Subcutaneous adipose tissue (tissue), 4 donors: Measurements from ENCODE around the gene FAHD2A. TPM values are rescaled to one million over a fixed set of nuclear protein-coding genes. Genes with fewer than 3 reads are reported as not detected.

Source experiments
- total RNA-seq, 4 donors: library from RNA; depleted of rRNA; stranded (reverse); fragments of >200 nt; gene quantifications; one replicate each; pipeline ENCODE4 v1.1.0, GENCODE V29; 2016
- TF ChIP-seq, protein P1 (sequence below): fragments of 450-650 bp; IDR thresholded peaks from one replicate; pipeline ENCODE4 v1.5.1; 2016; ENCODE audit warnings: low read depth, mild to moderate bottlenecking, control low read depth, antibody characterized with exemption, moderate library complexity

The FAHD2A gene
- total RNA-seq, 4 donors from 2014 or later: 17.8 to 56.1 (median 36.1) TPM

DNA sequence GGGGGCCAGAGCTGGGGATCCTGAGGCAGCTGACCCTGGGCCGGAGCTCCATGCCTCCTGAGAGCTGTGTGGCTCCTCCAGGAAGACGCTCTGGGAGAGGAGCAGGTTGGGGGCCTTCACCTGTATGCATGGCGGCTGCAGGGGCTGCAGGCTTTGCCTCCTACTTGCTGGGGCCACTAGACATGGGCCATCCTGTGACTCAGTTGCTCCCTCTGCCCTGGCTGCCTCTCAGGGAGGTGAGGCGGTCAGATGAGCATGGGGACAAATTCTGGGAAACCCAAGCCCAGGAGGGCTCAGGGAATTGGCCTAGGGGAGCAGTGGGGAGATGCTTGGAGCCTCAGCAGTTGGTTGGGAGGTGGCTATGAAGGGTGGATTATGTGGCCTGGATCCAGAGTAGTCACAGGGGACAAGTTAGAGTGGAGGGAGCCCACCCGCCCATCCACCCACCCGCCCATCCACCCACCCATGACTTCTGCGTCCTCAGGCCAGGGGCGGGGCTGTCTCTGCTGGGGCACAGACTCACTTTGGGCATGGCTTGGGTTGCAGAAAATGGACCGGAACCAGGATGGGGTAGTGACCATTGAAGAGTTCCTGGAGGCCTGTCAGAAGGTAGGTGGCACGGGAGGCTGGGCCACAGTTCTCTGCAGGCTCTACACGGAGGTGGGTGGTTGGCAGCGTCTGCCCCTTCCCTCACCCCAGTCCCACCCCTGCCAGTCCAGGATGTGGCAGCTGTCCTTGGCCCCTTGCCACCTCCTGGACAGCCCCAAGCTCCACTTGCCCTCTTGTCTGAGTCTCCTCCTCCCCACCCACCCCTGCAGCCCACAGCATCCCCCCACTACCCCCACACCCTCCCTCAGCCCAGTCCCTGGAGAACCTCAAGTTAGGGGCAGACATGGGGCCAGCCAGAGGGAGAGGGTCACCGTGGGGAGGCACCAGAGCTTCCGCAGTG, 19.5 kb upstream of the FAHD2A start:
- TF ChIP-seq, protein P1, sequence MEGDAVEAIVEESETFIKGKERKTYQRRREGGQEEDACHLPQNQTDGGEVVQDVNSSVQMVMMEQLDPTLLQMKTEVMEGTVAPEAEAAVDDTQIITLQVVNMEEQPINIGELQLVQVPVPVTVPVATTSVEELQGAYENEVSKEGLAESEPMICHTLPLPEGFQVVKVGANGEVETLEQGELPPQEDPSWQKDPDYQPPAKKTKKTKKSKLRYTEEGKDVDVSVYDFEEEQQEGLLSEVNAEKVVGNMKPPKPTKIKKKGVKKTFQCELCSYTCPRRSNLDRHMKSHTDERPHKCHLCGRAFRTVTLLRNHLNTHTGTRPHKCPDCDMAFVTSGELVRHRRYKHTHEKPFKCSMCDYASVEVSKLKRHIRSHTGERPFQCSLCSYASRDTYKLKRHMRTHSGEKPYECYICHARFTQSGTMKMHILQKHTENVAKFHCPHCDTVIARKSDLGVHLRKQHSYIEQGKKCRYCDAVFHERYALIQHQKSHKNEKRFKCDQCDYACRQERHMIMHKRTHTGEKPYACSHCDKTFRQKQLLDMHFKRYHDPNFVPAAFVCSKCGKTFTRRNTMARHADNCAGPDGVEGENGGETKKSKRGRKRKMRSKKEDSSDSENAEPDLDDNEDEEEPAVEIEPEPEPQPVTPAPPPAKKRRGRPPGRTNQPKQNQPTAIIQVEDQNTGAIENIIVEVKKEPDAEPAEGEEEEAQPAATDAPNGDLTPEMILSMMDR: no peak

DNA sequence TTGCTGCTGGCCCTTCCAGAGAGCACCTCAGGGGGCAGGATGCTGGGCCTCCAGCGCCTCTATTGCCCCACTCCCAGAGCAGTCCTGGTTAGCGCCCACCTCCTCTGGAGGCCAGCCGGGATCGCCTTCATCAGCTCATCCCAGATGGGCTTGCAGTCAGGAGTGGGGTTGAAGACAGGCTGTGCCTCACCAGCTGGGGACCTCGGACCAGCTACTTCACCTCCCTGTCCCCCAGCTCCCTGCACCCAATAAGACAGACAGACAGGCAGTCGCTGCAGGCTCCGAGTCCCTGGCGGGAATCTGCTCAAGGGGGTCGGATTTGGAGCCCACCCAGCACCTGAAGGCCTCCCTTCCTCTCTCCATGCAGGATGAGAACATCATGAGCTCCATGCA, 18.9 kb upstream of the FAHD2A start:
- TF ChIP-seq, protein P1: no peak

DNA sequence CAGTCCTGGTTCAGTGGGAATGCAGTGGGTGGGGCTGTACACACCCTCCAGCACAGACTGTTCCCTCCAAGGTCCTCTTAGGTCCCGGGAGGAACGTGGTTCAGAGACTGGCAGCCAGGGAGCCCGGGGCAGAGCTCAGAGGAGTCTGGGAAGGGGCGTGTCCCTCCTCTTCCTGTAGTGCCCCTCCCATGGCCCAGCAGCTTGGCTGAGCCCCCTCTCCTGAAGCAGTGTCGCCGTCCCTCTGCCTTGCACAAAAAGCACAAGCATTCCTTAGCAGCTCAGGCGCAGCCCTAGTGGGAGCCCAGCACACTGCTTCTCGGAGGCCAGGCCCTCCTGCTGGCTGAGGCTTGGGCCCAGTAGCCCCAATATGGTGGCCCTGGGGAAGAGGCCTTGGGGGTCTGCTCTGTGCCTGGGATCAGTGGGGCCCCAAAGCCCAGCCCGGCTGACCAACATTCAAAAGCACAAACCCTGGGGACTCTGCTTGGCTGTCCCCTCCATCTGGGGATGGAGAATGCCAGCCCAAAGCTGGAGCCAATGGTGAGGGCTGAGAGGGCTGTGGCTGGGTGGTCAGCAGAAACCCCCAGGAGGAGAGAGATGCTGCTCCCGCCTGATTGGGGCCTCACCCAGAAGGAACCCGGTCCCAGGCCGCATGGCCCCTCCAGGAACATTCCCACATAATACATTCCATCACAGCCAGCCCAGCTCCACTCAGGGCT, 17.5 kb upstream of the FAHD2A start:
- TF ChIP-seq, protein P1: no peak

DNA sequence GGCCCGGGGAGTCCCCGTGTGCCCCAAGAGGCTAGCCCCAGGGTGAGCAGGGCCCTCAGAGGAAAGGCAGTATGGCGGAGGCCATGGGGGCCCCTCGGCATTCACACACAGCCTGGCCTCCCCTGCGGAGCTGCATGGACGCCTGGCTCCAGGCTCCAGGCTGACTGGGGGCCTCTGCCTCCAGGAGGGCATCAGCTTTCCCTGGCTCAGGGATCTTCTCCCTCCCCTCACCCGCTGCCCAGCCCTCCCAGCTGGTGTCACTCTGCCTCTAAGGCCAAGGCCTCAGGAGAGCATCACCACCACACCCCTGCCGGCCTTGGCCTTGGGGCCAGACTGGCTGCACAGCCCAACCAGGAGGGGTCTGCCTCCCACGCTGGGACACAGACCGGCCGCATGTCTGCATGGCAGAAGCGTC, 16.9 kb upstream of the FAHD2A start:
- TF ChIP-seq, protein P1: no peak

DNA sequence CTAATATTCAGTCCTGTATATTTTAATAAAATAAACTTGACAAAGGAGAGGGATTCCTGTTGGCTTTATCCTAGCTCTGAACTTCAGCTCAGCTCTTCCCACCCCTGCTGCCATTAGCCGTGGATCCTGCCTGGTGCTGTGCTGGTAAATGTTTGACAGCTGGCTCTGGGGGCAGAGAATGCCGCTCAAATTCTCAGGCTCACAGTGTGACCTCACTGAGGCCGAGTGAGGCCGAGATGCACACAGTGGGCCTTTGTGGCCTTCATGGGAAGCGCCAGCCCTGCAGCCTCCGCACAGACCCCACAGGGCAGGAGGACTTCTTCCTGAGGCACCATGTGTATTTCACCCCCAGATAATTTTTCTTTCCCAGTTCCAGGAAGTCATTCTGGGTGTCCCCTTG, 16.5 kb upstream of the FAHD2A start:
- TF ChIP-seq, protein P1: no peak

DNA sequence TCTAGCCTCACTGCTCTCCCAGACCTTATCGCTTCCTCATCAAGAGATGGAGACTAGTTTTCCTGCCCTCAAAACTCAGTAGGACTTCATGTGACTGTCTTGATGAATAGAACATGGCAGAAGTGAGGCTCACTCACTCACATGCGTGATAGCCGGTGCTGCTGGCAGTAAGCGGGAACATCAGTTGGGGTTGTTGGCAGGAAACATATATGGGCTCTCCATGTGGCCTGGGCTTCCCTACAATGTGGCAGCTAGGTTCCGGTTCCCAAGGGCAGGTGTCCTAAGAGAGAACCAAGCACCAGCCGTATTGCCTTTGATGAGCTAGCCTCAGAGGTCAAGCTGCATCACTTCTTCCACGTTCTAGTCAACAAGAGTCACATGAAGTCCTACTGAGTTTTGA, 15.2 kb upstream of the FAHD2A start:
- TF ChIP-seq, protein P1: no peak

DNA sequence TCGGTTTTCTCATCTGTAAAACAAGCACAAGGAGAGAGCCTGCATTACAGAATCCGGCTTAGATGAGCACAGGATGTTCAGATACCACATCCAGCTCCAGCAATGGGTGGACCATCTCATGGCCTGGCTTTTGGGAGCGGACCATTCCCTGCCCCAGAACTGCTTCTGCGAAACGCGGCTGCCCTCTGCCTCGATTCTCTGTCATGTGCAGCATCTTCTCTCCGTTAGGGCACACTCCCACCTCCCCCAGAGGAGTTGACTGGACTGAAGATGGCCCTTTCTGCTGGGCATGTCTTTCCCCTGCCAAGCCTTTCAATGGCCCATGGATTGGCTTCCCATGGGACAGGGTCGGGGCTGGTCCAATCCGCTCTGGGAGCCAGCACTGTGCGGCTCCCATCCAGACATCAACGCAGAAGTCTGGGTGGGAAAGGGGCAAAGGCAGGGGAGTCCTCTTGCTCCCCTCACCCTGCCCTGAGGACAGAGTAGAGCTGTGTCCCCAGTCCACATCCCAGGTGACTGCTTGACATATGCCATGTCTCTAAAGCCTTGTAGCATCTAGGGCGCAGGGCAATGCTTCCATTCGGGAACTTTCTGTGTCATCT, 14.3 kb upstream of the FAHD2A start:
- TF ChIP-seq, protein P1: no peak
